ENCODE results near the gene RASA3.

The RASA3 gene

DNA sequence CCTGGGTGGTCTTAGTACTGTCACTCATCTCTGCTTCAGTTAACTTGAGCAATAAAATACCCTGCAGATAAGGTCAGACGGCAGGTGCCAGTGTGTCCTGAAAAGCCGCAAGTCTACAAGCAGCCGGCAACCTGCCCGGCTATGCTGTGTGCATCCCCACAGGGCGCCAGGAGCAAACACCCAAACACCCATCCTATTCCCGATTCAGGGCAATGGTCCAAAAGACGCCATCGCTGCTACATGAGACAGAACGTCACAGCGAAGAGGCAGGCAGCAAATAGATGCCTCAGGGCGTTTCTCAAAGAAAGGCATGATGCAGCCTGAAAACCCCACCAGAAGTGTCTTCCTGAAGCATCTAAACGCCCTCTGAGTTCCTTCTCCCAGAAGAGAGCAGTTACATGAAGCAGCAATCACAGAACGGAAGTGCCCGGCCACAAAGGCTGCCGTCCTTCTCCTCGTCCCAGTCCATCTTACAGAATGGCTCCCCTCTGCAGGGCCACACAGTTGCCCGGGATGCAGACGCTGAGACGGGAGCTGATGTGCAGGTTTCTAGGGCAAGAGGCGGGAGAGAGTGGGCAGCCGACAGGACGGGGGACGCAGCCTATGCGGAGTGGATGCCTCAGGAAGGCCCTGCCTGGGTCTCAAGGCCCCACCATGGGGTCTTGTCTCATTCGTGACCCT, 35.1 kb downstream of the RASA3 start:
- DNase-seq: no peak

DNA sequence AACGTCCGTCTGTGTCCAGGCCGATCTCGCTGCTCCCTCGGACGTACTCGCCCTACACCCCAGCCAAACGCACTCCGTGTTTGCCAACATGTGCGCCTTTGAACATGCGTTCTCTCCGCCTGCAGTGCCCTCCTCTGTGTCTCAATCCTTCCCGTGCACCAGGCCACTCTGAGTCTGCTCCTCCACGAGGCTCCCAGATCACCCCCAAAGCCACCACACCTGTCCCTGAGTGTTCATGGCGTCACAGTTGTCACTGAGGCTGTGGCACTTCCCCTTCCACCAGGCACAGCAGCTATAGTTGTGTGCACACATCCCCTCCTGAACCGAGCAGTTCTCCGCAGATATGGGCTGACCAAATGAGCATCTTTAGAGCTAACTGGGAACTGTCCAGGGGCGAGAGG, 35.6 kb downstream of the RASA3 start:
- no peak for DNase-seq

- DNase-seq: no peak
Measured at GRCh38 chr13:114096031-114096485, 36.4 kb downstream of the RASA3 start.

DNA sequence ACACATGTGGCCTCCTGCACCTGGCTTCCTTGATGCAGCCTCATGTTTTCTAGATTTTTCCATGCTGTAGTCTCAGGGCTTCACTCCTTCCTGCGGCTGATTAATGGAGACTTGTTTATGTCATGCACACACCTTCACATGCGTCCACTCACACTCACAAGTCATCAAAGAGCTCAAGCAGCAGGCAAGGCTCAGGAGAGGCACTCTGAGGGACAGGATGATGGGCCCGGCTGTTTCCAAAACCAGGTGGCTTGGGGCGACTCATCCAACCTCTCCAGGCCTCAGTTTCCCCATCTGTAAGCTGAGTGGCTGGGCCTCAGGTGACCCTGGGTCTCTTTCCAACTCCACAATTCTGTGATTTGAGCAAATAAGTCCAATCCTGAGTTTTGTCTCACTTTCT, 36.9 kb downstream of the RASA3 start:
- DNase-seq: no peak

GRCh38 chr13:114093118-114093517, 39.3 kb downstream of the RASA3 start:
- DNase-seq: no peak

DNA sequence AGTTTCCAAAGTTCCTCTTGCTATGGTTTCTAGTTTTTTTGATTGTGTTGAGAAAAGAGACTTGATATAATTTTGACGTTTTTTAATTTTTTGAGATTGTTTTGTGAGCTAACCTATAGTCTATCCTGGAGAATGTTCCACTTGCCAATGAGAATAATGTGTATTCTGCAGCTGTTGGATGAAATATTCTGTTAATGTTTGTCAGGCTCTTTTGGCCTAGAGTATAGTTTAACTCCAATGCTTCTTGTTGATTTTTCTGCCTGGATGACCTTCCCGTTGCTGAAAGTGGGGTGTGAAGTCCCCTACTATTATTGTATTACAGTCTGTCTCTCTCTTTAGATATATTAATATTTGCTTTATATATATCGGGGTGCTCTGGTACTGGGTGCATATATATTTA, 40.0 kb downstream of the RASA3 start:
- no peak for DNase-seq

DNA sequence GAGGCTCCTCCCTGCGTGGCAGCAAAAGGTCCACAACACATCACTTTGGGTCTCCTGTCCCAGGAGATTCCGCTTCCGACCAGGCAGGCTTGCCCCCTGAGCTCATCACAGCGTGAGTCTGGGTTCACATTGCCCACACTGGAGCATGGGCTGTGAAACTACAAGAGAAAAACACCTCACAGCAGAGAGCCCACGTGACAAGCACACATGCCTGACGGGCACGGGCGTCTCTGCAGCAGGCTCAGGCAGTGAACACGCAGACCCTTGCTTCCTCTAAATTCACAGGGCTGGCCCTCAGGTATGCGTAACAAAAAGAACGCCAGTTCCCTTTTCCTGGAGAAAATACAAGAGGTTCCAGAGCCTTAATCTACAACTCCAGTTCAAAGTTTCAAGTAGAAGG, 41.9 kb downstream of the RASA3 start:
- no peak for DNase-seq

DNA sequence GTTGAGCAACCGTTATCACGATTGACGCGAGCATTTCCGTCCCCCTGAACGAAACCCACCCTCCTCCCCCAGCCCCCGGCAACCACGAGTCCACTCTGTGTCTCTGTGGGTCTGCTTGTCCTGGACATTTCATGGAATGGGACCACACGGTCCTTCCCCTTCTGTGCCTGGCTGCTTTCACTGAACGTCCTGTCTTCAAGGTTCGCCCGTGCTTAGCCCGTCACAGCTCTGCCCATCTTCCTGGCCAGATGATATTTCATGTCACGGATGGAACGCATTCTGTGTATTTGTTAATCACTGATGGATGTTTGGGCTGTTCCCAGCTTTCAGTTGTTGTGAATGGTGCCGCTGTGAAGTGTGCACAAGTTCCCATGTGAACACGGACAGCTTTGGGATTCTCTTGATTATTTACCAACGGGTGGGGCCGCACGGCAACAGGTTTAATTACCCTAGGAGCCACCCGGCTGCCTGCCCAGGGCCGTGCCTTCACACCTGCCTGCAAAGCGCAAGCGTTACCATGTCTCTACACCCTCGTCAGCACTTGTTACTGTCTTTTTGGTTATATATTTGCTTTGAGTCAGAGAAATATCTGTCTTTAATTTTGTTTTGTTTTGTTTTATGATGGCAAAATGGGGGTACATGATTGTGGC, 42.5 kb downstream of the RASA3 start:
- peak; percentile 13 for DNase-seq

- DNase-seq: peak; percentile 12
Measured at GRCh38 chr13:114089341-114089740, 43.1 kb downstream of the RASA3 start.

GRCh38 chr13:114088863-114089262, 43.6 kb downstream of the RASA3 start:
- DNase-seq: no peak

DNA sequence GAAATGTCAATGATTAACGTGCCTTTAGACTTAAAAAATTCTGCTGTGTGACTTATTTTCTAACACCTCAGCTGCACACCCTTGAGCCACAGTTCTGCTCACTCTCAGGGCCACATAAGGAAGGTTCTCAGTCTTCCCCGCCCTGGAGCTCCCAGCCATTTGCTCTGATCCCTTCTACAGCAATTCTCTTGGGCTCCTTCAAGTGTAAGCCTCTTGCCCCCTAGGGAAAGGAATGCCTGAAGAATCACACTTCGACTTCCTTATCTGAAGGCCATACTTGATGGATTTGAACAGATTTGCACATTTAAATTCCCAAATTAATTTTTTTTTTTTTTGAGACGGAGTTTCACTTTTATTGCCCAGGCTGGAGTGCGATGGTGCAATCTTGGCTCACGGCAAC, 44.2 kb downstream of the RASA3 start:
- DNase-seq: no peak

GRCh38 chr13:114087430-114087829, 45.0 kb downstream of the RASA3 start:
- no peak for DNase-seq

- DNase-seq: no peak
Measured at GRCh38 chr13:114082849-114083645, 49.4 kb downstream of the RASA3 start.

- DNase-seq: no peak
Measured at GRCh38 chr13:114081761-114082681, 50.4 kb downstream of the RASA3 start.

GRCh38 chr13:114080739-114081561, 51.5 kb downstream of the RASA3 start:
- no peak for DNase-seq

- DNase-seq: no peak
Measured at GRCh38 chr13:114079601-114080536, 52.6 kb downstream of the RASA3 start.

- peak; percentile 25 for DNase-seq
Measured at GRCh38 chr13:114078461-114079451, 53.7 kb downstream of the RASA3 start.

DNA sequence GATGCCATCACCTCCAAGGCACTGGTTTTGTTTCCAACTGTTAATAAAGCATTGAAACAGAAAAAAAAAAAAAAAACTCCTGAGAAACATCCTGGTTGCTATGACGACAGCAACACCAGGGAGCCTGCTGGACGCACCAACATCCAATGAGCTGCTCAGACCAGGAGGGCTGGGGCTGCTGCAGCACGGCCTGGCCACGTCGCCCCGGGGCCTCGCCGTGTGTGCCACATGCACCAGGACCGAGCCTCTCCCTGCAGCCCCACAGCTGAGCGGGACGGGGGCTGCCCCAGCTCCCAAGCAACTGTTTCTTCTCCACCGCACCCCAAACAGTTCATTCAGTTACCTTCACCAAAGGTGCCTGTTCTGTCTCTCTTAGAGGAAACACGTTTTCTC, 54.5 kb downstream of the RASA3 start:
- DNase-seq: no peak

Measured in NCI-H510A treated with DMSO at 0.1 percent for 48 hours (cell line).